ENCODE data around the gene DIS3L. TPM values are rescaled to one million over a fixed set of nuclear protein-coding genes. Genes with fewer than 3 reads are reported as not detected.
A peak's percentile ranks its signal among the peaks of the same experiment; 100 is the strongest.

DIS3L gene
- total RNA-seq, 1 donor = 25.6 TPM

DNA sequence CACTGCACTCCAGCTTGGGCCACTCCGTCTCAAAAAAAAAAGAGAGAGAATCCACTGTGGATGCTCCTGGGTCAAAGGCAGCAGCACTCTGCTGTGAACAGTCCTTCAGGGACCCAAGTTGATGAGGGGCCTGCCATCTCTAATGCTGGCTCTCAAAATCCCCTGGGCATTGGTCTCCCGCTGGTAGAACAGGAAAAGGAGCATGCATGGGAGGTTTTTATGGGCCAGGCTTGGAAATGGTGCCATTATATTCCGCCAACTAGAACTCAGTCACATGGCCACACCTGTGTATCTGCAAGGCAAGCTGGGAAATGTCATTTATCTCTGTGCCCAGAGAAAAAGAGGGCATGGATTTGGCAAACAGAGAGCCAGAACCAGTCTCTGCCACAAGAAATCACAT lies 3.4 kb upstream of the DIS3L start:
- DNase-seq (ENCODE audit: low read depth) = no peak
- H3K4me3 ChIP-seq (ENCODE audit: low read depth, low read length) = no peak overlapping the region
- TF ChIP-seq, protein P1, sequence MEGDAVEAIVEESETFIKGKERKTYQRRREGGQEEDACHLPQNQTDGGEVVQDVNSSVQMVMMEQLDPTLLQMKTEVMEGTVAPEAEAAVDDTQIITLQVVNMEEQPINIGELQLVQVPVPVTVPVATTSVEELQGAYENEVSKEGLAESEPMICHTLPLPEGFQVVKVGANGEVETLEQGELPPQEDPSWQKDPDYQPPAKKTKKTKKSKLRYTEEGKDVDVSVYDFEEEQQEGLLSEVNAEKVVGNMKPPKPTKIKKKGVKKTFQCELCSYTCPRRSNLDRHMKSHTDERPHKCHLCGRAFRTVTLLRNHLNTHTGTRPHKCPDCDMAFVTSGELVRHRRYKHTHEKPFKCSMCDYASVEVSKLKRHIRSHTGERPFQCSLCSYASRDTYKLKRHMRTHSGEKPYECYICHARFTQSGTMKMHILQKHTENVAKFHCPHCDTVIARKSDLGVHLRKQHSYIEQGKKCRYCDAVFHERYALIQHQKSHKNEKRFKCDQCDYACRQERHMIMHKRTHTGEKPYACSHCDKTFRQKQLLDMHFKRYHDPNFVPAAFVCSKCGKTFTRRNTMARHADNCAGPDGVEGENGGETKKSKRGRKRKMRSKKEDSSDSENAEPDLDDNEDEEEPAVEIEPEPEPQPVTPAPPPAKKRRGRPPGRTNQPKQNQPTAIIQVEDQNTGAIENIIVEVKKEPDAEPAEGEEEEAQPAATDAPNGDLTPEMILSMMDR (IDR thresholded peaks at IDR 0.05; ENCODE audit: insufficient read depth, low read length) = no peak

- no peak for DNase-seq (ENCODE audit: low read depth)
- TF ChIP-seq, protein P1 (IDR thresholded peaks at IDR 0.05; ENCODE audit: insufficient read depth, low read length) = no peak
- no peak overlapping the region for H3K4me3 ChIP-seq (ENCODE audit: low read depth, low read length)
These were observed 2.9 kb upstream of the DIS3L start for GRCh38 chr15:66290518-66290917.

DNA sequence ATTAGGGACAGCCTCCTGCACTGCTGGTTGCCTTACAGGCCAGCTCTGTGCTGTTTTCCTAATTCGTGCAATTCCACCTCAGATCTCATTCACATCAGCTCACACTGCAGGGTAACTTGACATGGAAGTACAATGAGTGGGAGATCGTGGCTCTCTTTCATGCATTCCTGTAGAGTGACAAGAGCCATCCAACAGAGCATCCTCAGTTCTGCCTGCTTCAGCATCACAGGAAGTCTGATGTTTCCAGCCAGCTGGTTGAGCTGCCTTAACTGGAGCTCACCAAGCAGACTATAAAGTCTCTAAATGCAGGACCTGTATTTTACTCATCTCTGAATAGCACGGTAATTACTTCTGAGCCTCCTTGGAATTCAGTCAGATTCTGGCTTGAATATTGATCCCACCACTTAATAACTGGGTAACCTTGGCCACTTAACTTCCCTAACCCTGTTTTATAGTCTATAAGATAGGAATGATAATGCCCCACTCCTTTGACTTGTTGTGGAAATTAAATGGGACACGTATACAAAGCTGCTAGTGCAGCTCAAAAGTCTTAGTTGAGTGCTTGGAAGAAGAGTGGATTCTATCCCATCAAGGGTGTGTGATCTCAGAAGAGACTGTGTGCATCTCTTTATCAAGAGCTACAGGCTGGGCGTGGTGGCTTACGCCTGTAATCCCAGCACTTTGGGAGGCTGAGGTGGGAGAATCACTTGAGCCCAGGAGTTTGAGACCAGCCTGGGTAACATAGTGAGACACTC lies 1.4 kb upstream of the DIS3L start:
- no peak overlapping the region for H3K4me3 ChIP-seq (ENCODE audit: low read depth, low read length)
- no peak for DNase-seq (ENCODE audit: low read depth)
- TF ChIP-seq, protein P1 (IDR thresholded peaks at IDR 0.05; ENCODE audit: insufficient read depth, low read length) = no peak

- no peak for DNase-seq (ENCODE audit: low read depth)
- TF ChIP-seq, protein P1 (IDR thresholded peaks at IDR 0.05; ENCODE audit: insufficient read depth, low read length) = no peak
These were observed 573 bp upstream of the DIS3L start for GRCh38 chr15:66292571-66293418.

DNA sequence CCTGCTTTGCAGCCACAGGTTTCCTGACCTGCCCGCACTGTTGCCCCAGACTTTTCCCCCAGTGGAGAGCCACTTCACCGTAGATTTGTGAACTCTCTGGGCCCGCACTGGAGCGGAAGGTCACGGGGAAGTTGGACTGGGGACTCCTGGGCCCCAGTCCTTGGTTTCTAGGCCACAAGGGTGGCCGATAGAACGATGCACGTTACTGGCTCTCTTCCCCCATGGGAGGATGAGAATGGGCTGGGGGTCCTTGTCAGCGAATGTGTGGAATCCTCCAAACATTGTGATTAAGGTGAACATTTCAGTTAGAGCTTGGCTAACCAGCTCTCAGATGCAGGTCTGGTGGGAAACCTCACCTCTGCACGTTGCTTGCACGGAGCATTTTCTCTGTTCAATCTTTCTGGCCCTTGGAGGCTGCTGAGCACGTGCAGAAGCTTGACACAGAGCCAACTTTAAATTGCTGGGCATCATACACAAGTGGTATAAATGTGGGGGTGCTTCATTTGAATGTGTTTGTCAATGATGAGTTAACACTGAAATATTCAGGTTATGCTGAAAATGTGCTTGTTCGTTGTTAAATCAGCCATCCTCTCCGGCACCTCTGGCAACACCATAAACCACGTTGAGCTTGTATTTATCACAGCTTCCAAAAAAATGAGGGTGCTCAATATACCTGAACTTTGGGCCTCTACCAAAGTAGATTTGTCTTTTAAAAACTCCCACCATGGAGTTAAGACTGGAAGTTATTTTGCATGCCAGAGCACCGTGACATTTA lies 976 bp downstream of the DIS3L start:
- H3K4me3 ChIP-seq (ENCODE audit: low read depth, low read length) = peak overlapping the region; percentile 70
- TF ChIP-seq, protein P1 (IDR thresholded peaks at IDR 0.05; ENCODE audit: insufficient read depth, low read length) = no peak
- peak; percentile 78 for DNase-seq (ENCODE audit: low read depth)

More at GRCh38 chr15:66292571-66293418, 573 bp upstream of the DIS3L start:
- H3K4me3 ChIP-seq (ENCODE audit: low read depth, low read length) = peak overlapping the region; percentile 74

- peak overlapping the region; percentile 23 for H3K4me3 ChIP-seq (ENCODE audit: low read depth, low read length)
- TF ChIP-seq, protein P1 (IDR thresholded peaks at IDR 0.05; ENCODE audit: insufficient read depth, low read length) = no peak
- peak; percentile 64 for DNase-seq (ENCODE audit: low read depth)
These were observed 1.5 kb downstream of the DIS3L start for GRCh38 chr15:66294932-66295235.
